ENCODE results near the gene RSPO4.
A peak's percentile ranks its signal among the peaks of the same experiment; 100 is the strongest.
"Not testable (repeated sequence)": the region's sequence is repeated elsewhere in the genome, so short reads cannot be mapped to it uniquely, and the experiment has no call there.

Gene RSPO4

DNA sequence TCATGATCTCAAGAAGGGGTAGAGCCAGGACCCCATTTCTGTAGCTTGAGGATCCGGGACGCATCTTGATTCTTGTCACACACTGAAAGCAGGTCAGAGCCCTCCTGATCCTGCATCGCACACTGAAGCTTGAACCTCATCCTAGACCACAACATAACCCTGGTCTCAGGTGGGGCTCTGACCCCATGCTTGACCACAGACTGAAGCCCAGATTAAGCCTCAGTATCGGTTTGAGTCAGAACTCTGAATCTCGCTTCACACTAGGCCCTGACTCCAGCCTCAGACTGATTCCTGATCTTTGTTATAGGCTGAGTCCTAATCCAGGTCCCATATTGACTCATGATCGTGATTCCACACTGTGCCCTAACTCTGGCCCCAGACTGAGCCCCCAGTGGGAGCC, 8.5 kb upstream of the RSPO4 start:
- Histone ChIP-seq H3K27ac (no peak overlapping the region), H3K4me3 (no peak overlapping the region)

DNA sequence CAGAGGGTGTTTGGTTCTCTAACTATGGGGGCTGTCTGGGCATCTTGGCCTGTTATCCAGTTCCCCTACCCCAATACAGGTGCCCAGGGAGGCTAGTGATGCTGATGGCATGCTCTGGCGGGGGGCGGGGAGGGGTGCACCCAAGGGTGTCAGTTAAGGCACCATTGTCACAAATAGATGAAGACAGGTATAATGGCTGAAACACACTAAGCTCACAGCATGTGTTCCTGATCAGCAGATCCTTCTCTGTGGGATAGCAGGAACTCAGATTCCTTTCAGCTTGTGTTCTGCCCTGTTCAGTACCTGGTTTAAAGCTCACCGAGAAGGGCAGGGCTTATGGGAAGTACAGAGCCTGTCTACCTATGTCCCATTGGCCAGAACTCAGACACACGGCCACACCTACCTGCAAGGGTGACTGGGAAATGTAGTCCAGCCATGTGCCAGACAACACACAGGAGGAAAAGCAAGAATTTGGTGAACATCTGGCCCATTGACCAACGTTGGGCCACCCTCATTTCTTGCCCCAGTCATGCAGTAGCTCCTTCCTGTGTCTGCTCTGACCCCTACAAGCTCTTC, 3.4 kb upstream of the RSPO4 start:
- no peak overlapping the region for H3K27ac ChIP-seq
- no peak overlapping the region for H3K4me3 ChIP-seq

DNA sequence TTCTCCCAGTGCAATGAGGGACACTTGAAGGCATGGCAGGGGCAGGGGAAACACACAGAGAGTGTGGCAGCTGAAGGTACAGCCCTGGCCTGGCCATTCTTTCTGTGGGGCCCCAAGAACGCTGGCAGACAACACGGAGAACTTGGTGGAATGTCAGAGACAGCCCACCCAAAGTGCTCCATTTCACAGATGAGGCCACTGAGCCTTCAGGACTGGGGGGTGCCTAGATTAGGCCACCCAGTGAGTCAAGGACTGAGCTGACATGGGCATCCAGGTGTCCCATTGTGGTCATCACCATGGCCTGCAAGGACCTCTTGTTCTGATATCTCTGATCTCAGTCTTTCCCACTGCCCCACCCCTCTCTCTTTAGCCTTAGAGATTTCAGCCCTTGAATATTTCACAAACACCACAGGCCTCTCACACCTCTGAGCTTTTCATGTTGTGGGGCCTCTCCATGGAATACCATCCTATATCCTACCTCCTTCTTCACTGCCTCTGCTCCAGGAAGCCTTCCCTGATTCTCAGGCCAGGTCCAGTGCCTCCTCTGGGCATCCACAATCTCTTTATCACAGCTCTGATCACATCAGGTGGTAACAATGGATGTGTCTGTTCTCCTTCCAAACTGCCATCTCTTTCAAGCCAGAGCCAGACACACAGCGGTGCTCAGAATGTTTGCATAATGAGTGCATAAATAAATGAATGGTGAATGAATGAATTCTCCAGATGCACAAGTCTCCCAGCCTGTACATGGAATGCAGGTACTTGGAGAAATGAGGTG, 2.0 kb upstream of the RSPO4 start:
- Histone ChIP-seq H3K4me3 (no peak overlapping the region), H3K27ac (no peak overlapping the region)

DNA sequence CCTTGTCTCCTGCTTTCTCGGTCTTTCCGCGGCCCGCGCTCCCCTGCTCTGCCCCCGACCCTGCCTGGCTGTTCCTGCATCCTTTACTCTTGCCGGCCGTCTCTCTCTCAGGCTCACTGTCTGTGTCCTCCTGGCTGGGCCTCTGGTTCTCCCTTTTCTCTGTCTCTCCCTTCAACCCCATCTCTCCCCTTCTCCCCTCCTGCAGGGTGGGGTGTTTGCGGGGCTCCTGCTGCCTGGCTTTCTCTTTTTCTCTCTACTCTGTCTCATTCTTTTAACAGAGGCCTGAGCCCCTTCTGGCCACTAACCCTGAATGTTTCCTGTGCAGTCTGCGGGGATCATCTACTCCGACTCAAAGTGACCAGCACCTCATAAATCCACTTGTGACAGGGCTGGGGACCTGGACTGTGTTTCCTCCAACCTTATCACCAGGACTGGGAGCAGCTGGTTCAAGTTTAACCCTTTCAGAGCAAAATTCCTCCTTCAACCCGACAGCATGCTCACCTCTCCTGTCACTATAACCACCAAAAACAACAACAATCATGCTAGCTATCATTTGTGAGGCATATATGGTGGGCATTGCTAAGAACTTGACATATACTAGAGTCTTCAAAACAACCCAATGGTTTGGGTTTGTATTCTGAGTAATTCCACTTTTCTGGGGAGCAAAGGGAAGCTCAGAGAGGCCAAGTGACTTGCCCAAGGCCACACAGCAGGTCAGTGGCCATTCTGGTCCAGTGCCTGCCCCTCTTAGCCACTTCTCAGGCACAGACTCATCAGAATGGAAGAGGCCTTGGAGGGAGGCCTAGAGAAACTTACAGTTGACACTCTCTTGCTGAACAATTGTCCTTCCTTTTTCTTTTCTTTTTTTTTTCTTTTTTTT, 811 bp upstream of the RSPO4 start:
- peak overlapping the region in 5 of 7 experiments; percentile 7 to 45 (median 27) for H3K4me3 ChIP-seq
- H3K27ac ChIP-seq, result peak overlapping the region in 1 of 21 experiments; percentile 27

DNA sequence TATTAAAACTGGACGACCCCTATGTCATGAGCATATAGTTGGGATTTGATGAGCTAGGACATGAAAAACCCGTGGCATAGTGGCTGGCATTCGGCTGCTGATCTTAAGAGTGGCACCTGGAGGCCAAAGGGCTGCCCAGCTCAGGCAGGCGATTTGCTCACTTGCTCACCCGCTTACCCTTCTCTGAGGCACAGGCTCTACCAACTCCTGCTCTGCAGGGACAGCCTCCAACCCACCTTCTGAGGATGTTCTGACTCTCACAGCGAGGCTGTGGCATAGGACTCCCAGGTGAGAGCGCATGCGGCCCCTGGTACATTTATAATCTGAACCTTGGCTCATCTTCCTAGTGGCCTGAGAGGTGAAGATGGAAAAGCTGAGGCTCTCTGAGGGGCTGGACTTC, 995 bp downstream of the RSPO4 start:
- H3K27ac ChIP-seq, result peak overlapping the region in 2 of 21 experiments; percentile 10 to 65
- peak overlapping the region in 1 of 7 experiments; percentile 45 for H3K4me3 ChIP-seq

DNA sequence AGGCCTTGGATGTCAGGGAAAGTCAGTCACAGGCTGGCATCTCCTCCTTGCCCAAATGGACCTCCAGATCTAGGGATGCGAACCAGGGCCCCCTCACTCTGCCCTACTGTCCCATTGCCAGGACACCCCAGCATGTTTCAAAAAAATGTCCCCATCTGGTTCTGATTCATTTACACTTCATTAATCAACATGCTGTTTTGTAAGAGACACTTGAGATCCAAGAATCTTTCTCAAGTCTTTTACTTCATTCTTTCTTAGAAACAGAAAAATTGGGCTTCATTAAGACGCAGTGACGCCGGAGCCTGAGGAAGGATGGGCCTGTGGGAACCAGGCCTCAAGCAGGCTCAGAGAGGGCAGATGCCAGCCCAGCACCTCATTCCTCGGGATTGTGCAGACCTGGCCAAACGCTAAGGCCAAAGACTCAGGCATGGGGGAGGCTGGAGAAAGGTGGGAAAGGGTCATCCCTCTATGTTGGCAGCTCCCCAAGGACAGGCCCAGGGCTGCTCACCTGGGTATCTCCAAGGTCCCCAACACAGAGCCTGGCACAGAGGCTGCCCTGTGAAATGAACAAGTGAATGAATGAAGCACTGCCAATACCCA, 3.8 kb downstream of the RSPO4 start:
- no peak overlapping the region for H3K27ac ChIP-seq
- H3K4me3 ChIP-seq, result no peak overlapping the region

DNA sequence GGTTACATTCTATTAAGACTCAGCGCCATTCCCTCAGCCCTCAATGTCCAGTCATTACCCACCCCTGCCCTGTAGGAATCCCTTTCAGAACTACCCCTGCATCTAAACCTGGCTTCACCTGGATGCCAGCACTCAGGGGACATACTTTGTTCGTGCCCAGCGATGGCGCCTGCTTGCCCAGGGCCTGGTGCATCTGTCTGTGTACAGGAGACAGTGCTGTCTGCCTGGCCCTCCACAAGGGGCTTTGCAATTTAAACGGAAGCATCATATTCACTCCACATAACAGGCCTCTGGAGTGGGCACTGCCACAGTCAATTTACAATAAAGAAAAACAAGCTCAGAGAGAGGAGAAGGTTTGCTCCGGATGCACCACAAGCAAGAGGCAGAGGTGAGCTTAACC, 4.6 kb downstream of the RSPO4 start:
- H3K4me3 ChIP-seq, result no peak overlapping the region
- no peak overlapping the region for H3K27ac ChIP-seq

DNA sequence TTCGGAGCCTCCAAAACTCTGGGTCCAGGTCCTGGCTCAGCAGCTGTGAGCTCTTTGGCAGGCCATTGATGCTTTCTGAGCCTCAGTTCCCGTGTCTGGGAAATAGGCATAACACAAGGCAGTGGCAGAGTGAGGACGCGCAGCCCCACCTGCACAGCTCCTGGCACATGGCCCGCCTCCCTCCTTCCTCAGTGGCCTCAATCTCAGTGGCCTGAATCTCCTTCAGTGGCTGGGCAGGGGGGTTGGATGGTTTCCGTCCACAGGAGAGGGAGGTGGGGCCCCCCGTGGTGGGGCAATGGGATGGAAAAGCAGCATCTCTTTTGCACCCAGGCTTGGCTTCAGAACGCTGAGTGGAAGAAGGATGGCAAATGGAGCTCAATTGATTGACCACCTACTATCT, 5.1 kb downstream of the RSPO4 start:
- no peak overlapping the region for H3K27ac ChIP-seq

DNA sequence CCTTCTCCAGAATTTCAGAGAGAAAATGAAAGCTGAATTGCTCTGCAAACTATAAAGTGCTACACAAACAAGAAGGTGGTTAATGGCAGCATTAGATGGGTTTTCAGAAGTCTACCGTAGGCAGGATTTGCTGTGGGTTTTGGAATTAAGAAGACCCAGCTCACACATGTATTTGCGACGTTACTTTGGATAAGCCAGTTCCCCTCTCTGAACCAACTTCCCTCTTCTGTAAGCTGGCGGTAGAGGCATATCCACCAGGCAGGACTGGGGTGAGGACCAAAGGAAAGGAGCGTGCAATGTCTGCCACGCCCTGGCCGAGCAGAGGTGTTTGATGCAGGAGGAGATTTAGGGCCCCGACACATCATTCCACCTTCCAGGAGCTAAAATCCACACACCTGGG, 6.9 kb downstream of the RSPO4 start:
- no peak overlapping the region for H3K4me3 ChIP-seq
- H3K27ac ChIP-seq, result no peak overlapping the region

More for the DNA sequence above, 5.1 kb downstream of the RSPO4 start:
- H3K4me3 ChIP-seq, result no peak overlapping the region

DNA sequence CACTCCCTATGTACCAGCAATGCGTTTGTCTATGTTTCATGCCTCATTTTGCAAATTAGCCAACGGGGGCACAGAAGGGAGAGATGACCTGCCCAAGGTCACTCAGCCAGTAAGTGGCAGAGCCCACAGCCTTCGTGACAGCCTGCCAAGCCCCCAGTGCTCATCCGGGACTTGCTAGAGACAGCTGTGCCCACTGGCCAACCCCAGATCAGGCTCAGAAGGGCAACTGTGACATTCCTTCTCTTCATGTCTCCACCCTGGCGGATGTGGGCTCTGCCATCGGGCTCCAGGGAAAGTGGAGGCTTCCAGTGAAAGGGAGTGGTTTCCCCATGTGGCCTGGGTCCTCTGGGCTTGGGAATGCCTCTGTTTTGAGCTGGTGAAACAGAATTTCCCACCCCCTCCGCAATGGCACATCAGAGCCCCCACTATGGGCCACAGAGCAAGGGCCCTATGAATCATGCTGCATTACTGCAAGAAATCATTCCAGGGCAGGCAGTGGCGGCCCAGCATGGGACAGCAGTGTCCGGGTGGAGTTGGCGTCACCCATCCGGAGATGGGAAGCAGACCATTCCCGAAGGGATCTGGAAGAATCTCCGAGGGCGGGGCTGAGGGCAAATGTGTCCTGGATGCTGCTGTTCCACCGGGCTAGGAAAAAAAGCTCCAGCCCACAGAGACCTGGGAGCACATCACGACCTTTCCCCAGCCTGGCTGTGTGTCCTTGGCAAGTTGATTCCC, 9.1 kb downstream of the RSPO4 start:
- Histone ChIP-seq H3K4me3 (no peak overlapping the region), H3K27ac (peak overlapping the region in 3 of 21 experiments; percentile 5 to 36 (median 35))

DNA sequence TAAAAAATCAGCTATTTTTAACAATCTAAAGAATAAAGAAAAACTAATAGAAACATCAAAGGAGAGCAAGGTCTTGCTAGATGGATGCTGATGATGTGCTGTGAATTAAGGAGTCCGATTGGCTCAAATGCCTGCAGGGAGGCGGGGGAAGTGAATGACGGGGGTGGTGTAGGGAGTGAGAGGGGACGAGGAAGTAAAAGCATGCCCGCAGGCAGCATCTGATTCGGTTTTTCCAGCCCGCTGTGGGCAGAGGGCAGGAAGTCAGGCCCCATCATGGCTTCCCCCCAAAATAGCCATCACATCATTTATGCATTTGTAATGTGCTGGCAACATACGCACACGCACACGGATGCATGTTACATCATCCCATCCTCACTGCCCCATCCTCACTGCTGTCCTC, 10.3 kb downstream of the RSPO4 start:
- Histone ChIP-seq H3K4me3 (no peak overlapping the region), H3K27ac (no peak overlapping the region)

DNA sequence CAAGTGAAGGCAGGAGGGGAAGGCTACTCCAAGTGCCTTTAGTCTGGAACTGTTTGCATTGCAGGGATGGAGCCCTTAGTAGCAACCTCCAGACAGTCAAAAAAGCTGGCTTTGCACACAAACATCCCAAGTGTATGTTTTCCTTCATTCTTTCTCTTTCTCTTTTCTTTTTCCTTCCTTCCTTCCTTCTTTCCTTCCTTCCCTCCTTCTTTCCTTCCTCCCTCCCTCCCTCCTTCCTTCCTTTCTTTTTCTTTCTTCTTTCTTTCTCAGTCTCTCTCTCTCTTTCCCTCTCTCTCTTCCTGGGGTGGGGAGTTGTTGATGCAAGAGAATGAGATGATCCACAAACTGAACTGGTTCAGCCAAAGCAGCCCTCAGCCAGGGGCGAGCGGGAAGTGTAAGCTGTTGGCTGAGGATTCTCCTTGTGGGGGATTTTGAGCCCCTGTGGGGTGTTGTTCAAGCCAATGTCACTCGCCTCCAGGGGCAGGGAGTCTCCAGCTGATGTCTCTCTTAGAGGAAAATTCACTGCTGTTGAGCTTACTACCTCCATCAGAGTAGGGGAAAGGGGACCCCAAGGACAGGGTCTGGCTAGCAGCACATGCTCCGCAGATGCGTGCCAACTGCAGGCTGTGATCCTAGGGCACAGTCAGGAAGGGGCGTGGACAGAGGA, 11.7 kb downstream of the RSPO4 start:
- Histone ChIP-seq H3K4me3 (no peak overlapping the region), H3K27ac (no peak overlapping the region)

DNA sequence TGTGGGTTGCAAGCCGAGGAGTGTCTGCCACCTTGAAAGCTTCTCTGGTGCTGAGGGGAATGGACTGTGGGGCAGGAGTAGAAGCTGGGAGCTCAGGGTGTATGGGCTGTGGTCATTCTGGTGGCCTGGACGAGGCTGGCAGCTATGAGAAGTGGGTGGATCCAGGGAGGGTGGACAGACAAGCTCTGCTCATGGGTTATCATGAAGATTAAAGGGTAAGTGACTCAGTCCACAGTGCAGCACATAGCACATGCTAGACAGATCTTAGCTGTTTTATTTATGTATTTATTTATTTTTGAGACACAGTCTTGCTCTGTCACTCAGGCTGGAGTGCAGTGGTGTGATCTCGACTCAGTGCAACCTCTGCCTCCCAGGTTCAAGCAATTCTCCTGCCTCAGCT, 13.8 kb downstream of the RSPO4 start:
- no peak overlapping the region for H3K27ac ChIP-seq
- H3K4me3 ChIP-seq, result no peak overlapping the region

DNA sequence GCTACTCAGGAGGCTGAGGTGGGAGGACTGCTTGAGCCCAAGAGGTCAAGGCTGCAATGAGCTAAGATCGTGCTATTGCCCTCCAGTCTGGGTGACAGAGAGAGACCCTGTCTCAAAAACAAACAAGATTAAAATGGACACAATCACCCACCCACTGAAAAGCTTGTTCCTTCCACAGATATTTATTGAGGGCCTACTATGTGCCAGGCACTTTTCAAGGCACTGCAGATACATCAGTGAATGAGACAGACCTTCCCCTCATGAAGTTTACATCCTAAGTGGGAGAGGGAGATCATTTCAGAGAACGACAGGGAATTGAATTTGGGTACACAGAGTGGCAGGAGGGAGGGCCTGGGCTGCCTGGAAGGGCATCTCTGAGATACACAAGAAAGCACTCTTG, 14.4 kb downstream of the RSPO4 start:
- H3K27ac ChIP-seq, result no peak overlapping the region
- H3K4me3 ChIP-seq, result no peak overlapping the region

DNA sequence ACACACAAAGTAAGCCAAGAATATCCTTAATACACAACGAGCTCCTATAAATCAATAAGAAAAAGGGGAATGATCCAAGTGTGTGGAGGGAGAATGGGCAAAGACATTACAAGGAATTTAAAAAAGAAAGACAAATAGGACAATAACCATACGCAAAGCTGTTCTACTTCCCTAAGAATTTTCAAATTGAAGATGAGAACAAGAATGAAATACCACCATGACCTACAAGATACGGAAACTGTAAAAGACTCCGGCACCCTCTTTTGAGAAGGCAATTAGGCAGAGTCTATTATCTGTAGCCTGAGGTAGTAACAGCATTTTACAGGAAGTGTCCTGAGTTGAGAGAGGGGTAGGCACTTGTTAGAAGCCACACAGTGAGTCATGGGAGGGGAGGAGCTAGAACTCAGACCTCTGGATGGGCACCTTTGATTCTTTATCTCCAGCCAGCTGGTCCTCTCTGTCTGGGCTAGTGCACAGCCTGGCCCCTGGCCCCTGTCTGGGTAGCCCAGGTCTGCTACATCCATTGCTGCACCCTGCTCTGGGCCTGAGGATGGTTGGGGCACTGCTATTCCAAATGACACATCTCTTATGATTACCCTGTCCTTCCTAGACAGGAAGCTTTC, 15.3 kb downstream of the RSPO4 start:
- Histone ChIP-seq H3K27ac (no peak overlapping the region), H3K4me3 (no peak overlapping the region)

DNA sequence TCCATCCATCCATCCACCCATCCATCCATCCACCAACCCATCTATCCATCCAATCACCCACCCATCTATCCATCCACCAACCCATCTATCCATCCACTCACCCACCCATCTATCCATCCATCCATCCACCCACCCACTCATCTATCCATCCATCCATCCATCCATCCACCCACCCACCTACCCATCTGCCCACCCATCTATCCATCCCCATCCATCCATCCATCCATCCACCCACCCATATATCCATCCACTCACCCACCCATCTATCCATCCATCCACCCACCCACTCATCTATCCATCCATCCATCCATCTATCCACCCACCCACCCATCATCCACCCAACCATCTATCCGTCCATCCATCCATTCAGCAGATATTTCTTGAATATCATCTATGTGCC, 17.1 kb downstream of the RSPO4 start:
- not testable (repeated sequence) for H3K27ac ChIP-seq, H3K4me3 ChIP-seq

DNA sequence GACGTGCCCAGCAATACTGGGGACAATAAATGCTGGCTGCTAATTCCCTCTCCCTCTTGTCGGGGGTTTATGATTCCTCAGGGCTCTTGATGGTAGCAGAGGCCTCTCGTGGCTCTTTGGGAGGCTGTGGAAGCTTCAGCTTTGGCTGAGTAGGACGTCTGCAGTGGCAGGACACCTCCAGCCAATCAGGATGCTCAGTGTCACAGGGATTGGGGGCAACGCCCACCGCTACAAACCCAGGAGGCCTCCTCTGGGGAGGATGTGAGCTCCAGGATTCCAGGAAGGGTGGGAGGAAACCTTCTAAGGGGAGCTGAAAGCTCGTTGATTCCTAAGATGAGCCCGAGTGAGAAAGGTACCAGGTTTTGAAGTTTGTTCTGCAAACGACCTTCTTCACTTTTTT, 19.4 kb downstream of the RSPO4 start:
- H3K27ac ChIP-seq, result no peak overlapping the region
- no peak overlapping the region for H3K4me3 ChIP-seq

DNA sequence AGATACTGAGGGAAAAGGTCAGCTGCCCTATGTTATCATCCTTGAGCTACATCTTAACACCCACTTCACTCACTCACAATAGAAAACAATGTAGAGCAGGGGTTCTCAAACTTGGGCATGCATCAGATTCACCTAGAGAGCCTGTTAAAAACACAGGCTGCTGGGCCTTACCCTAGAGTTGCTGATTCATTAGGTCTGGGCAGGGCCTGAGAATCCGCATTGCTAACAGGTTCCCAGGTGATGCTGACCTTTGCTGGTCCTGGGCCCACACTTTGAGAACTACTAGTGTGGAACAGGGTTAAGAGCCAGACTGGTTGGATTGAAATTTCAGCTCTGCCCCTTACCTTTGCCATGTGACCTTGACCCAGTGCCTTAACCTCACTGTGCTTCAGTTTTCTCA, 25.1 kb downstream of the RSPO4 start:
- no peak overlapping the region for H3K27ac ChIP-seq

DNA sequence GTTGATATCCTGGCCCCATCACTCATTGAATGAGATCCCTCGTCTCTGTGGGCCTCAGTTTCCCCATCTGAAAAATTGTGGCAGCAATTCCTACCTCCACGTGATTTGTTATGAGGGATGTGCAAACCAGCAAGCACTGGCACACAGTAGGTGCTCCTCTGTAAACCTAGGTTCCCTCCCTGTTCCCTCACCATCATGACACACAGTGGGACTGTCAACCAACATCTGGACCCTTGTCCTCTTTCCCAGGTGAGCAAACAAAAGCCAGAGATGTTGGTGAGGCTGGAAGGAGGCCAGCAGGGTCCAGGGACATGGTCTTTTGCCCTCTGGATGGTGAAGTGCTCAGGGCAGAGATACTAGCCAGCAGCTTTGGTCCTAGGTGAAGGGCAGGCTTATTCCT, 26.1 kb downstream of the RSPO4 start:
- Histone ChIP-seq H3K27ac (no peak overlapping the region), H3K4me3 (no peak overlapping the region)

More for the DNA sequence above, 25.1 kb downstream of the RSPO4 start:
- H3K4me3 ChIP-seq, result no peak overlapping the region
